NCI-H748 (cell line): Measurements from ENCODE around the gene GIPC3.

Source experiments
- DNase-seq: peaks from one replicate; lab custom pipeline; 2025; ENCODE audit not compliant: unreplicated experiment; lab: John Stamatoyannopoulos, UW

The GIPC3 gene

GRCh38 chr19:3636962-3637361, 51.7 kb downstream of the GIPC3 start:
- no peak for DNase-seq

DNA sequence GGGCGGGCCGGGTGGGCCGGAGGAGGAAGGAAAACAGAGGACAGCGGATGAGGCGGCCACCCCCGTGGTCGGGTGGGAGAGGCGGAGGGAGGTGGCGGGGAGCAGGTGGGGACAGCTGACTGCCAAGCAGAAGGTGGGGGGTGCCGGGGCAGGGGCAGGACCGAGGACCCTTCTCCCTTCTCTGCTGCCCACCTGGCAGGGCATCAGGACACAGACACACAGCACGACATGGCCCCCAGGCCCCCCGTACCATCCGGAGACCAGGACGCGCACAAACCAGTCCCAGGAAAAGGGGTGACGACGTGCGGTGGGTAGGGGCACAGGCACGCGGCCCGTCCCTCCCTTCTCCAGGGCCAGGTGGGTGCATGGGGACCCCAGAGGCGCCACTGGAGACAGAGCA, 52.3 kb downstream of the GIPC3 start:
- DNase-seq, result no peak

GRCh38 chr19:3638208-3639193, 53.2 kb downstream of the GIPC3 start:
- no peak for DNase-seq

GRCh38 chr19:3639479-3639878, 54.2 kb downstream of the GIPC3 start:
- DNase-seq, result no peak

GRCh38 chr19:3641515-3642269, 56.4 kb downstream of the GIPC3 start:
- no peak for DNase-seq

DNA sequence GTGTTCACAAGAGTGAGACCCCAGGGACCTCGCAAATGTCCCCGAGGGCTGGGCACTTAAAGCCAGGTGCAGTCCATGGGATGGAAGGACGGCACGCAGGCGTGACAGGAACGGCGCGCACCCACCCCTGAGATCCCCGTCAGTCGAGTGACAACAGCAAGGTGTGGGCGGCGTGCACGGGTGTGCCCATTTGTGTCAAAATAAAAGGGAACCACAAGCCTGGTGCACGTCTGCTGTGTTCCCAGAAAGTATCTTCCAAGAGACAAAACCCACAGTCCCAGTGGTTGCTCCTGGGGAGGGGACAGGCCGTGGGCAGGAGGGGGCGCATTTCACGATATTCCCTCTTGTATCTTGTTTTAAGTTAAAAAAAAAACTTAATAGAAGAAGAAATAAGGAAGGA, 57.0 kb downstream of the GIPC3 start:
- DNase-seq, result no peak
